Measurements from ENCODE around the gene GPR150.

GRCh38 chr5:95641741-95642220 lies 21.9 kb downstream of the GPR150 start:
- no peak for TF ChIP-seq CTCF (IDR thresholded peaks at IDR 0.05)
- TF ChIP-seq POLR2A (IDR thresholded peaks at IDR 0.05), result peak; percentile 82
